ENCODE results near the gene RAB22A. TPM values are rescaled to one million over a fixed set of nuclear protein-coding genes. Genes with fewer than 3 reads are reported as not detected.

The RAB22A gene
- total and polyA plus RNA-seq, 9 of the 15 experiments (the other 6 are each of a cell fraction or from before 2014, with no cell fraction given), result 1.1 to 8.0 (median 6.7) TPM

GRCh38 chr20:58389968-58390658 is 80.6 kb downstream of the RAB22A start (continued):
- TF ChIP-seq HBP1 (CRISPR knock-in tag; IDR thresholded peaks at IDR 0.05) (no peak), KLF10 (CRISPR knock-in tag; IDR thresholded peaks at IDR 0.05) (no peak), PML (IDR thresholded peaks at IDR 0.05; ENCODE audit: low read length) (0 out of 2 replicates have a peak, but pooled peaks have one; percentile 27), L3MBTL2 (IDR thresholded peaks at IDR 0.05) (peak; percentile 81), SPI1 (IDR thresholded peaks at IDR 0.05; ENCODE audit: borderline replicate concordance, low read depth, low read length) (no peak), PREB (CRISPR knock-in tag; IDR thresholded peaks at IDR 0.05) (no peak), ZNF24 (IDR thresholded peaks at IDR 0.05) (0 out of 2 replicates have a peak, but pooled peaks have one; percentile 46), HSF4 (CRISPR knock-in tag; IDR thresholded peaks at IDR 0.05; ENCODE audit: borderline replicate concordance) (no peak), PHB (CRISPR knock-in tag; IDR thresholded peaks at IDR 0.05) (no peak), ZSCAN29 (IDR thresholded peaks at IDR 0.05) (no peak), IRF9 (tag; IDR thresholded peaks at IDR 0.05) (no peak), RBFOX2 (IDR thresholded peaks at IDR 0.05; ENCODE audit: low read depth, low read length) (no peak), ZBED1 (IDR thresholded peaks at IDR 0.05) (no peak), FOXJ2 (tag; IDR thresholded peaks at IDR 0.05) (no peak), FOXM1 (IDR thresholded peaks at IDR 0.05; ENCODE audit: low read depth) (peak; percentile 51; the same call in 1 of the 2 replicates), FOXM1 (CRISPR knock-in tag; IDR thresholded peaks at IDR 0.05; ENCODE audit: low read depth) (no peak), TCF3 (CRISPR knock-in tag; IDR thresholded peaks at IDR 0.05) (peak; percentile 90), ZNF431 (CRISPR knock-in tag; IDR thresholded peaks at IDR 0.05) (no peak), SMARCB1 (IDR thresholded peaks at IDR 0.05; ENCODE audit: insufficient read length, low read depth) (no peak), ZFPM2 (CRISPR knock-in tag; IDR thresholded peaks at IDR 0.05) (no peak), FOS (IDR thresholded peaks at IDR 0.05; ENCODE audit: extremely low read depth, insufficient read length) (no peak), HMGXB4 (CRISPR knock-in tag; IDR thresholded peaks at IDR 0.05) (no peak), ZNF436 (CRISPR knock-in tag; IDR thresholded peaks at IDR 0.05) (no peak), MCM2 (IDR thresholded peaks at IDR 0.05; ENCODE audit: low read depth) (no peak), ZC3H11A (IDR thresholded peaks at IDR 0.05; ENCODE audit: low read depth, low read length) (no peak), EP300 (IDR thresholded peaks at IDR 0.05; ENCODE audit: low read length) (peak; percentile 85), NFXL1 (CRISPR knock-in tag; IDR thresholded peaks at IDR 0.05) (no peak), SMAD4 (CRISPR knock-in tag; conservative IDR thresholded peaks at IDR 0.05) (peak; percentile 82)
